Measurements from ENCODE around the gene CTNND2.

The CTNND2 gene

GRCh38 chr5:11504065-11504885 is 400.0 kb downstream of the CTNND2 start:
- H3K4me3 ChIP-seq (ENCODE audit: low read length), result no peak overlapping the region
- DNase-seq (ENCODE audit: low read depth), result no peak
- no peak for TF ChIP-seq CTCF (conservative IDR thresholded peaks at IDR 0.05; ENCODE audit: low read depth, low read length)

GRCh38 chr5:11502783-11503182 is 401.5 kb downstream of the CTNND2 start:
- no peak for DNase-seq (ENCODE audit: low read depth)
- TF ChIP-seq CTCF (conservative IDR thresholded peaks at IDR 0.05; ENCODE audit: low read depth, low read length), result no peak
- H3K4me3 ChIP-seq (ENCODE audit: low read length), result no peak overlapping the region

- no peak overlapping the region for H3K4me3 ChIP-seq (ENCODE audit: low read length)
- DNase-seq (ENCODE audit: low read depth), result no peak
- no peak for TF ChIP-seq CTCF (conservative IDR thresholded peaks at IDR 0.05; ENCODE audit: low read depth, low read length)
These were observed 406.6 kb downstream of the CTNND2 start for GRCh38 chr5:11497651-11498050.

- DNase-seq (ENCODE audit: low read depth), result no peak
- no peak for TF ChIP-seq CTCF (conservative IDR thresholded peaks at IDR 0.05; ENCODE audit: low read depth, low read length)
- H3K4me3 ChIP-seq (ENCODE audit: low read length), result no peak overlapping the region
These were observed 408.0 kb downstream of the CTNND2 start for GRCh38 chr5:11496137-11496719.

GRCh38 chr5:11494340-11494739 is 409.9 kb downstream of the CTNND2 start:
- DNase-seq (ENCODE audit: low read depth), result no peak
- no peak overlapping the region for H3K4me3 ChIP-seq (ENCODE audit: low read length)
- TF ChIP-seq CTCF (conservative IDR thresholded peaks at IDR 0.05; ENCODE audit: low read depth, low read length), result peak; percentile 61

GRCh38 chr5:11491404-11492075 is 412.7 kb downstream of the CTNND2 start:
- no peak for TF ChIP-seq CTCF (conservative IDR thresholded peaks at IDR 0.05; ENCODE audit: low read depth, low read length)
- DNase-seq (ENCODE audit: low read depth), result no peak
- no peak overlapping the region for H3K4me3 ChIP-seq (ENCODE audit: low read length)

Data from retinal pigment epithelial cell (primary cell).